AG04449 (cell line): ENCODE results near the gene OSBPL3.

Experiments used
- CTCF ChIA-PET: fragments of 350-600 bp; formaldehyde crosslinking; extraction: SDS; loops from one replicate; lab custom pipeline; 2021; ENCODE audit warnings: antibody characterized with exemption; lab: Yijun Ruan, JAX
- POLR2A ChIA-PET: fragments of 400-600, 350-600 bp; formaldehyde crosslinking; extraction: SDS; loops from one replicate; lab custom pipeline; 2020; ENCODE audit warnings: antibody characterized with exemption, inconsistent platforms; lab: Yijun Ruan, JAX
- DNase-seq: peaks from one replicate; pipeline ENCODE4 v3.0.0-alpha.2; 2010; ENCODE audit warnings: low read depth, low spot score
- H3K4me3 ChIP-seq: 2 replicates; pipeline ENCODE4 v1.5.1; 2011; ENCODE audit warnings: low read depth, mild to moderate bottlenecking, control low read depth, low read length
- TF ChIP-seq, protein P1 (sequence below): IDR thresholded peaks from one replicate; pipeline ENCODE4 v1.5.1; 2011; ENCODE audit warnings: mild to moderate bottlenecking, moderate library complexity, low read length, control low read depth, inconsistent platforms; ENCODE audit not compliant: insufficient read depth; ENCODE audit errors: missing control alignments

Gene OSBPL3

DNA sequence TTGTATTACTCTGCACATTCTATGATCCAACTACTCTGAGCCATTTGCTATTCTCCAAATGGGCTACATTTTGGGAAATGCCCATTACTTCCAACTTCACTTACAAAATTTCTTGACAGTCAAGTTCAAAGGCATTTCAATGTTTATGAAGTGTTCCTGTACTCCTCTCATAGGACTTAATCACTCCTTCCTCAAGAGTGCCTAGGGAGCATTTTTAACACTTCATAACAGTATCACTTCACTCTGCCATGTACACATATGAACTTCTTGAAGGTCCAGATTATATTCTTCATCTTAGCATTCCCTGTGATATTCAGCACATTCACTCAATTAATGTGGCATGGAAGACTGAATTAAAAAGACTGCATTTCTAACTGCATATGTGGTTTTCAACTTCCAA, 21.6 kb downstream of the OSBPL3 start:
- no peak overlapping the region for H3K4me3 ChIP-seq
- TF ChIP-seq, protein P1, sequence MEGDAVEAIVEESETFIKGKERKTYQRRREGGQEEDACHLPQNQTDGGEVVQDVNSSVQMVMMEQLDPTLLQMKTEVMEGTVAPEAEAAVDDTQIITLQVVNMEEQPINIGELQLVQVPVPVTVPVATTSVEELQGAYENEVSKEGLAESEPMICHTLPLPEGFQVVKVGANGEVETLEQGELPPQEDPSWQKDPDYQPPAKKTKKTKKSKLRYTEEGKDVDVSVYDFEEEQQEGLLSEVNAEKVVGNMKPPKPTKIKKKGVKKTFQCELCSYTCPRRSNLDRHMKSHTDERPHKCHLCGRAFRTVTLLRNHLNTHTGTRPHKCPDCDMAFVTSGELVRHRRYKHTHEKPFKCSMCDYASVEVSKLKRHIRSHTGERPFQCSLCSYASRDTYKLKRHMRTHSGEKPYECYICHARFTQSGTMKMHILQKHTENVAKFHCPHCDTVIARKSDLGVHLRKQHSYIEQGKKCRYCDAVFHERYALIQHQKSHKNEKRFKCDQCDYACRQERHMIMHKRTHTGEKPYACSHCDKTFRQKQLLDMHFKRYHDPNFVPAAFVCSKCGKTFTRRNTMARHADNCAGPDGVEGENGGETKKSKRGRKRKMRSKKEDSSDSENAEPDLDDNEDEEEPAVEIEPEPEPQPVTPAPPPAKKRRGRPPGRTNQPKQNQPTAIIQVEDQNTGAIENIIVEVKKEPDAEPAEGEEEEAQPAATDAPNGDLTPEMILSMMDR: no peak
- ChIA-PET POLR2A (no interaction called here), CTCF (no interaction called here)
- no peak for DNase-seq

DNA sequence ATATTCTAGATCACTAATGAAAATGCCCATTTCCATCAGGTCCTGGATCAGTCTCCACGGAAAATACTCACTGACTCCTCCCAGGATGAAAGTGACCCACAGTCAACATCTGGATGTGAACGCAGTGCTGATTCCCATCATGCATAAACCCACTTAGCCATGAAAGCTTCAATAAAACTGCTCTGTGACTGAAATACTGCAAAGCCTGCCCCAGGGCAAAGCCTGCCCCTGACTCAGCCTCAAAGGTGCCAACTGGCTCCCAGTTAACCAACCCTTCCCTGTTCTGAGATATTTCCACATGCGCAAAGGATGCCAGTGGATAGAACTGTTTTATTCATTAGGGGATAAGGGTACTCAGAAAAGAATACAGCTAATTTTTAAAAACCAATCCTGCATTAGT, 24.0 kb downstream of the OSBPL3 start:
- no peak for DNase-seq
- POLR2A ChIA-PET: no interaction called here
- CTCF ChIA-PET: interaction anchor here (1.0 to 2.1 kb wide), 3 partner anchors 11 to 143 kb away, joined by 3 to 5 read pairs (median 5); no protein-coding TSS in a partner anchor
- TF ChIP-seq, protein P1: no peak
- no peak overlapping the region for H3K4me3 ChIP-seq

DNA sequence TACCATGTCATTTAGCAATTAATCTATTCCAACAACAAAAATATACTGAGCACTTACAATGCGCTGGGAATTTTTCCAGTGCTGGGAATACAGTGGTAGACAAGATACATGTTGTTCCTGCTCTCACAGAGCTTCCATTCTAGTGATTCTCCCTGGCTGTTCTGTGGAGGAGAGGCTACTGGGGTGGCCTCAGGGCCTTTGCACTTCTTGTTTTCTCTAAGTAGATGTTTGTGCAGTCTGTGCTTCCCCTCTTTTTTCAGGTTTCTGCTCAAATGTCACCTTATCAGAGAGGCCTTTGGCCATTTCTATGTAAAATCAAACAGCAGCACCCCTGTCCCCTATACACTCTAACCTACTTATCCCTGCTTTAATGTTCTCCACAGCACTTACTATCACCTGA, 24.7 kb downstream of the OSBPL3 start:
- POLR2A ChIA-PET: no interaction called here
- CTCF ChIA-PET: interaction anchor here (1.0 to 2.1 kb wide), 3 partner anchors 10 to 143 kb away, joined by 3 to 5 read pairs (median 5); no protein-coding TSS in a partner anchor
- no peak overlapping the region for H3K4me3 ChIP-seq
- TF ChIP-seq, protein P1: no peak
- no peak for DNase-seq

DNA sequence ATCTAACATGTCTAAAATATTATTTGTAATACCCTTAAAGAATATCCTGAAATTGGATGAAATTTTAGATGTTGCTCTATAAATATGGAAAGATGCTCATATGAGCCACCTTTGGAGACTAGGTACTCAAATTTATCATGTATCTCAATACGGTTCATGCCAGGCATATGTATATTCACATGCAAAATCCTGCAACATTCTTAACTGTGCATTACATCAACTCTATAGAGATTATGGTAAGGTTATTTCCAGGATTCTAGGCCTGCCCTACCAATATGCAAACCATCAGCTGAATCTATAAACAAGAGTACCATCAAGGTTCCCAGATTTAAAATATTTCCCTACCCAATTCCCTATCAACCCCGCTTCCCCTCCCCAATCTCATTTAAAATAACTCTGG, 27.5 kb downstream of the OSBPL3 start:
- no peak for DNase-seq
- POLR2A ChIA-PET: no interaction called here
- CTCF ChIA-PET: interaction anchor here (1.1 to 2.1 kb wide), 2 partner anchors 10 to 146 kb away, joined by 3 to 6 read pairs; no protein-coding TSS in a partner anchor
- H3K4me3 ChIP-seq: no peak overlapping the region
- TF ChIP-seq, protein P1: no peak

DNA sequence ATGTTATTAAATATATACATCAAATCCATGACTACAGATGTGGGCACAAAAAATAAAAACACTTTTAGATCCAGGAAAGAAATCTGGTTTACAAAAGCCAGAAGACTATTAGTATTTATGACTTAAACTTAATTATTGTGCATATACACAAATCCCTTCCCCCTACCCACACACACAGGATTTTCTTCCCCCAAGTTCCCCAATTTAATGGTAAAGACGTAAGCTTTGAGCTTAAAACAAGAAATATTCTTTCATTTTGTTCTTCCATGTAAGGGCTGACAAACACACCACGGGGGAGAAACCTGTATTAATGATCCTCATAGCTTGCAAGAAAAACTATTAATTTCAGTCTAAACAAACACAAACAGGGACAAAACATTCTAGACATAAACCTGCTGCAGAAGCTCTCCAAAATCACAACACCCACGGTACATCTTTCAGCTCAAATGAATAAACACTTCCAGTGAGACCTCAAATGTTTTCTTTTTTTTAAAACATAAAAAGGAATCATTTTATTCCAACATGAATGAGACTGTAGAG, 28.5 kb downstream of the OSBPL3 start:
- ChIA-PET CTCF (interaction anchor here (0.8 kb wide), 1 partner anchor 15 kb away, joined by 3 read pairs; no protein-coding TSS in a partner anchor), POLR2A (no interaction called here)
- no peak for DNase-seq
- TF ChIP-seq, protein P1: no peak
- no peak overlapping the region for H3K4me3 ChIP-seq

DNA sequence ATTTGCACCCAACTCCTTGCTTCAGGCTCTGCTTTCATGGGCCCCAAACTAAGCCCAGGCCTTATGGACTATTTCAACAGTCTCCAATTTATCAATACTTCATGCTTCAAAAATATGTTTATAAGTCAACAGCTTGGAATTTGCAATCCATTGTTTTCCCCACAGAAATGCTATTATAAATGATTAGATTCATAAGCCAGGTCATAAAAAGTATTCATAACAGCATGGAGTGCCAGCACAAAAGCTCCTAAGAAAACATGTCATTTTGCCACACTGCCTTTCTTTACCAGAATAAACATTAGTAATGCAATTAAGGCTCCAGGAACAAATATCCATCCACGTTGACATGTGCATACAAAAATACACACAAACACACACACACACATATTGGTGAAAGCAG, 30.1 kb downstream of the OSBPL3 start:
- no peak overlapping the region for H3K4me3 ChIP-seq
- no peak for DNase-seq
- TF ChIP-seq, protein P1: no peak
- ChIA-PET POLR2A (no interaction called here), CTCF (interaction anchor here (0.7 to 1.3 kb wide), 3 partner anchors 14 to 138 kb away, joined by 3 to 5 read pairs (median 3); no protein-coding TSS in a partner anchor)
